Measurements from ENCODE around the gene LCK.
A peak's percentile ranks its signal among the peaks of the same experiment; 100 is the strongest.
"Not testable (repeated sequence)": the region's sequence is repeated elsewhere in the genome, so short reads cannot be mapped to it uniquely, and the experiment has no call there.

The LCK gene

DNA sequence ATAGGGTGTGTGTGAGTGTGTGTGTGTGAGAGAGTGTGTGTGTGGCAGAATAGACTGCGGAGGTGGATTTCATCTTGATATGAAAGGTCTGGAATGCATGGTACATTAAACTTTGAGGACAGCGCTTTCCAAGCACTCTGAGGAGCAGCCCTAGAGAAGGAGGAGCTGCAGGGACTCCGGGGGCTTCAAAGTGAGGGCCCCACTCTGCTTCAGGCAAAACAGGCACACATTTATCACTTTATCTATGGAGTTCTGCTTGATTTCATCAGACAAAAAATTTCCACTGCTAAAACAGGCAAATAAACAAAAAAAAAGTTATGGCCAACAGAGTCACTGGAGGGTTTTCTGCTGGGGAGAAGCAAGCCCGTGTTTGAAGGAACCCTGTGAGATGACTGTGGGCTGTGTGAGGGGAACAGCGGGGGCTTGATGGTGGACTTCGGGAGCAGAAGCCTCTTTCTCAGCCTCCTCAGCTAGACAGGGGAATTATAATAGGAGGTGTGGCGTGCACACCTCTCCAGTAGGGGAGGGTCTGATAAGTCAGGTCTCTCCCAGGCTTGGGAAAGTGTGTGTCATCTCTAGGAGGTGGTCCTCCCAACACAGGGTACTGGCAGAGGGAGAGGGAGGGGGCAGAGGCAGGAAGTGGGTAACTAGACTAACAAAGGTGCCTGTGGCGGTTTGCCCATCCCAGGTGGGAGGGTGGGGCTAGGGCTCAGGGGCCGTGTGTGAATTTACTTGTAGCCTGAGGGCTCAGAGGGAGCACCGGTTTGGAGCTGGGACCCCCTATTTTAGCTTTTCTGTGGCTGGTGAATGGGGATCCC lies 22.5 kb downstream of the LCK start:
- DNase-seq (ENCODE audit: low read depth in 2 of 2): peak; percentile 61 to 79

DNA sequence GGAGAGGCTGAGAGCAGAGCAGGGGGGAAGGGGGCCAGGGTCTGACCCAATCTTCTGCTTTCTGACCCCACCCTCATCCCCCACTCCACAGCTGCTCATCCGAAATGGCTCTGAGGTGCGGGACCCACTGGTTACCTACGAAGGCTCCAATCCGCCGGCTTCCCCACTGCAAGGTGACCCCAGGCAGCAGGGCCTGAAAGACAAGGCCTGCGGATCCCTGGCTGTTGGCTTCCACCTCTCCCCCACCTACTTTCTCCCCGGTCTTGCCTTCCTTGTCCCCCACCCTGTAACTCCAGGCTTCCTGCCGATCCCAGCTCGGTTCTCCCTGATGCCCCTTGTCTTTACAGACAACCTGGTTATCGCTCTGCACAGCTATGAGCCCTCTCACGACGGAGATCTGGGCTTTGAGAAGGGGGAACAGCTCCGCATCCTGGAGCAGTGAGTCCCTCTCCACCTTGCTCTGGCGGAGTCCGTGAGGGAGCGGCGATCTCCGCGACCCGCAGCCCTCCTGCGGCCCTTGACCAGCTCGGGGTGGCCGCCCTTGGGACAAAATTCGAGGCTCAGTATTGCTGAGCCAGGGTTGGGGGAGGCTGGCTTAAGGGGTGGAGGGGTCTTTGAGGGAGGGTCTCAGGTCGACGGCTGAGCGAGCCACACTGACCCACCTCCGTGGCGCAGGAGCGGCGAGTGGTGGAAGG lies 23.7 kb downstream of the LCK start:
- no peak for DNase-seq (ENCODE audit: low read depth in 2 of 2)

DNA sequence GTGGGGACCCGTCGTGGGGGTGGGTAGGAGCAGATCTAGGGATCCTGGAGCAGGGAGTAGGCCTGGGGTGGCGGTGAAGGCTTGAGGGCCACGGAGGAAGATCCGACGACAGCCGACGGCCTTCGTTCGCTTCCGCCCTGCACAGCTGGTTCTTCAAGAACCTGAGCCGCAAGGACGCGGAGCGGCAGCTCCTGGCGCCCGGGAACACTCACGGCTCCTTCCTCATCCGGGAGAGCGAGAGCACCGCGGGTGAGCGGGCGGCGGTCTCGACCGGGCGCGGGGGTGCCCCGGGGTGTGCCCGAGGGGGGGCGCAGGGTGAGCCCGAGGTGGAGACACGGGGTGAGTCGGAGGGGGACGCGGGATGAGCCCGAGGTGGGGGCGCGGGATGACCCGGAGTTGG lies 24.4 kb downstream of the LCK start:
- DNase-seq (ENCODE audit: low read depth in 2 of 2): no peak

DNA sequence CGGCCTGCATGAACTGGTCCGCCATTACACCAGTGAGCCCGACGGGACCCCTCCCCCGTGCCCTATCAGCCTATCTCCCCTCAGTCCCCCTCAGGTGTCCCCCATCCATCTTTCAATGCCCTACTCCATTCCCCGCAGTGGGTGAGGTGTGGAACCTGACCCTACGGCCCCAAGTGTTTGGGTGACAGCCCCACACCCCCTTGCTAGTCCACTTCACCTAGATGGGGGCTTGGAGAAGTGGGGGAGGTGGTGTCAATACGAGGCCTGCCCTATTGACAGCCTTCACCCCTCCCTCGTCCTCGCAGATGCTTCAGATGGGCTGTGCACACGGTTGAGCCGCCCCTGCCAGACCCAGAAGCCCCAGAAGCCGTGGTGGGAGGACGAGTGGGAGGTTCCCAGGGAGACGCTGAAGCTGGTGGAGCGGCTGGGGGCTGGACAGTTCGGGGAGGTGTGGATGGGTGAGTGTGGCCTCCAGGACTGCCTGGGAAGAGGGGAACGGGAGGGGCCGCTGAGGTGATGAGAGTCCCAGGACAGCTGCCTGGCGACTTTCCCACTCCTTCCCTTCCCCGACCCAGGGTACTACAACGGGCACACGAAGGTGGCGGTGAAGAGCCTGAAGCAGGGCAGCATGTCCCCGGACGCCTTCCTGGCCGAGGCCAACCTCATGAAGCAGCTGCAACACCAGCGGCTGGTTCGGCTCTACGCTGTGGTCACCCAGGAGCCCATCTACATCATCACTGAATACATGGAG lies 25.1 kb downstream of the LCK start:
- no peak for DNase-seq (ENCODE audit: low read depth in 2 of 2)

DNA sequence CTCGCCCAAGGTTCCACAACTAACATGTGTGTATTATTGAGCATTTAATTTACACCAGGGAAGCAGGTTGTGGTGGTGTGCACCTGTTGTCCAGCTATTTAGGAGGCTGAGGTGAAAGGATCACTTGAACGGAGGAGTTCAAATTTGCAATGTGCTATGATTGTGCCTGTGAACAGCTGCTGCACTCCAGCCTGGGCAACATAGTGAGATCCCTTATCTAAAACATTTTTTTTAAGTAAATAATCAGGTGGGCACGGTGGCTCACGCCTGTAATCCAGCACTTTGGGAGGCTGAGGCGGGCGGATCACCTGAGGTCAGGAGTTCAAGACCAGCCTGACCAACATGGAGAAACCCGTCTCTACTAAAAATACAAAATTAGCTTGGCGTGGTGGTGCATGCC lies 33.7 kb downstream of the LCK start:
- DNase-seq (ENCODE audit: low read depth in 2 of 2): not testable (repeated sequence)

DNA sequence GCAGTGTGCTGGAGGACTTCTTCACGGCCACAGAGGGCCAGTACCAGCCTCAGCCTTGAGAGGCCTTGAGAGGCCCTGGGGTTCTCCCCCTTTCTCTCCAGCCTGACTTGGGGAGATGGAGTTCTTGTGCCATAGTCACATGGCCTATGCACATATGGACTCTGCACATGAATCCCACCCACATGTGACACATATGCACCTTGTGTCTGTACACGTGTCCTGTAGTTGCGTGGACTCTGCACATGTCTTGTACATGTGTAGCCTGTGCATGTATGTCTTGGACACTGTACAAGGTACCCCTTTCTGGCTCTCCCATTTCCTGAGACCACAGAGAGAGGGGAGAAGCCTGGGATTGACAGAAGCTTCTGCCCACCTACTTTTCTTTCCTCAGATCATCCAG lies 34.6 kb downstream of the LCK start:
- no peak for DNase-seq (ENCODE audit: low read depth in 2 of 2)

DNA sequence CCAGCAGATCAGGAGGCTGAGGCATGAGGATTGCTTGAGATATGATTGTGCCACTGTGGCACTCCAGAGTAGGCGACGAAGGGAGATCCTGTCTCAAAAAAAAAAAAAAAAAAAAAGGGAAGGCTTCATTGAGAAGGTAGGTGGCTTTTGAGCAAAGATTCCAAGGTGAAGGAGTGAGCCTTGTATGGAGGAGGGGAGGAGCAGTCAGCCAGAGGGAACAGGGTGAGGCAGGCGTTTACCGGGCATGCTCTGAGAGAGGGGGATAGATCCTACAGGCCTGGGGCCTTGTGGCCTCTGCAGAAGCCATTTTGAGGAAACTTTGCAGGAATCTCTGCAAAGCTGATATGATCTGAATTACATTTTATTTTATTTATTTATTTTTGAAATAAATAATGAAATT lies 35.7 kb downstream of the LCK start:
- DNase-seq (ENCODE audit: low read depth in 2 of 2): no peak

DNA sequence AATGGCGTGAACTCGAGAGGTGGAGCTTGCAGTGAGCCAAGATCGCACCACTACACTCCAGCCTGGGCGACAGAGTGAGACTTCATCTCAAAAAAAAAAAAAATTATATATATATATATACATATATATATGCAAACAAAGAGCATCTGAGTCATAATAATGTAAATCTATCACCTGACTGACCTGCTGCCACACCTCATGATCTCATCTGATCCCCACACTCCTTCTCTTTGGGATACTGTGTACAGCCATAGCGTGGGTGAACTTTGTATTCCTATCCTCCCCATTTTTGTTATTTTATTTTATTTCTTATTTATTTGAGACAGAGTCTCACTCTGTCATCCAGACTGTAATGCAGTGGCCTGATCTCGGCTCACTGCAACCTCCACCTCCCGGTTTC lies 38.2 kb downstream of the LCK start:
- no peak for DNase-seq (ENCODE audit: low read depth in 2 of 2)

DNA sequence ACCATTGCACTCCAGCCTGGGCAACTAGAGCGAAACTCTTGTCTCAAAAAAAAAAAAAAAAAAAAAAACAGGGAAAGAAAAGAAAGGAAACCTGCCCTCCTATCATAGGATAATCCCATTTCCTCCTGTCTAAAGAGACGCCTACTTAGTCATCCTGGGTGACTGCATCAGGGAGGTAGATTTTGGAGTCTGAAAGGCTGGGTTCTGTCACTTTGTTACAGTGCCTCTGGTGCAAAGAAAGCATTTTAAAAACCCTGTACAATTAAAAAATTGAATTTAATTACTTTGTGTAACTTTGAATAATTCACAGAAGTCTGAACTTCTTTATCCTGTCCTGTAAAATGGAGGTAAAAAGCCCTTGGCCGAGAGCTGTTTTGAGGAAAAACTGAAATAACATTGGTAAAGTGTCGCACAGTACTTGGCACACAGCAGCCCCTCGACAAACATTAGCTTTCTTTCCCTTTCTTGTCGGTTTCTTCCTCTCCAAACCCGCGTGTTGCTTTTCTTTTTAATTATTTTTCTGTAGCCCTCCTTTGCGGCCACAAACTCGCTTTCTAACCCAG lies 40.2 kb downstream of the LCK start:
- no peak for DNase-seq (ENCODE audit: low read depth in 2 of 2)

DNA sequence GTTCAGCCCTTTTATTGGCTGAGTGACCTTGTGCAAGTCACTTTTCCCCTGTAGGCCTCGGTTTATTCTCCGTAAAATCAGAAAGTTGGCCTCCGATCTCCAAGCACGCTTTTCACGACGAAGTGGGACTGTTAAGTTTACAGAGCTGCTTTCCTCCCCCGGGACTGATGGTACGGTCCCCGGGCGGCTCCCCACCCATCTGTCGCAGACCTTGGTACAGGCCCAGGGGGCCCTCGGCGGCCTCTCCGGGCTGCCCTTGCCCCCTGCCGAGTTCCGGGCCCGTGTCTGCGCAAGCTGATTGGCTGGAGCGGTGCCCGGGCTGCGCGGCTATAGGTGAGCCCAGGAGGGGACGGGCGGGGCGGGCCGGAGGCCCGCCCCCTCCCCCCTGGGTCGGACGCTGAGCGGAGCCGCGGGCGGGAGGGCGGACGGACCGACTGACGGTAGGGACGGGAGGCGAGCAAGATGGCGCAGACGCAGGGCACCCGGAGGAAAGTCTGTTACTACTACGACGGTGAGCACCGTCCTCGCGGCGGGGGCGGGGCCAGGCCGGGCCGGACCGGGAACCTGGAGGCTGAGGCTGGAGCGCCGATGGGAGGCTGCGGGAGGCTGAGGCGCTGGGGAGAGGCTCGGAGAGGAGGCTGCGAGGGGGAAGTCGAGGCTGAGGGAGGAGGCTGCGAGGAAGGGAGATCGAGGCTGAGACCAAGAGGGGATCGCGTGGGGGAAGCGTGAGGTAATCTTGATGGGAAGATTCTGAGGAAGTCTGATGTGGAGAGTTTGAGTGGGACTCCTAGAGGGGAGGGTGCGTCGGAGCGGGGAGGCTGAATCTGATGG lies 40.9 kb downstream of the LCK start, which contains the start of gene HDAC1:
Gene HDAC1 (plus strand): TSS at position 376 of the 831 bp plus-strand sequence. CDS start 87 bp downstream, at position 463.
- peak; percentile 91 to 94 for DNase-seq (ENCODE audit: low read depth in 2 of 2)

DNA sequence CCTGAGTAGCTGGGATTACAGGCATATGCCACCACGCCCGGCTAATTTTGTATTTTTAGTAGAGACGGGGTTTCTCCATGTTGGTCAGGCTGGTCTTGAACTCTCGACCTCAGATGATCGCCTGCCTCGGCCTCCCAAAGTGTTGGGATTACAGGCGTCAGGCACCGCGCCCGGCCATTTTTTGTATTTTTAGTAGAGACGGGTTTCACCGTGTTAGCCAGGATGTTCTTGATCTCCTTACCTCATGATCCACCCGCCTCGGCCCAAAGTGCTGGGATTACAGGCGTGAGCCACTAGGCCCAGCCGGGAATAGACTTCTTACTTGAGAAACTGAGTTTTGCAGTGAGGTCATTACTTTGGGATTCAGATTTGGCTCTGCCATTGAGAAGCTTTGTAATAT lies 47.1 kb downstream of the LCK start:
- DNase-seq (ENCODE audit: low read depth in 2 of 2): not testable (repeated sequence)

DNA sequence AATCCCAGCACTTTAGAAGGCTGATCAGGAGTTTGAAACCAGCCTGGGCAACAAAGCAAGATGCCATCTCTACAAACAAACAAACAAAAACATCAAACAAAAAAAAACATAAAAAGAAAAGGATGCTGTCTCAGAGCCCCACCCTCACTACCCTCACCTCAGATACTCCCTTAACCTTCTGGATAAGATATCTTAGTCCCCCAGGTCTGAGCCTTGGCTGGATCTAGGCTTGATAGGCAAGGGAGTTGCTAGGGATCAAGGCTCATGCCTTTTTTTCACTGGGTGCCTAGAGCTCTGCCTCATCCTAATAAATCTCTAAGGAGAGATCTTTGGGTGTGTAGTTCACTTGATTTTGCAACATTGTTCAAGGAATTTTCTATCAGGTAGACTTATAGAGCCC lies 48.3 kb downstream of the LCK start:
- DNase-seq (ENCODE audit: low read depth in 2 of 2): no peak

DNA sequence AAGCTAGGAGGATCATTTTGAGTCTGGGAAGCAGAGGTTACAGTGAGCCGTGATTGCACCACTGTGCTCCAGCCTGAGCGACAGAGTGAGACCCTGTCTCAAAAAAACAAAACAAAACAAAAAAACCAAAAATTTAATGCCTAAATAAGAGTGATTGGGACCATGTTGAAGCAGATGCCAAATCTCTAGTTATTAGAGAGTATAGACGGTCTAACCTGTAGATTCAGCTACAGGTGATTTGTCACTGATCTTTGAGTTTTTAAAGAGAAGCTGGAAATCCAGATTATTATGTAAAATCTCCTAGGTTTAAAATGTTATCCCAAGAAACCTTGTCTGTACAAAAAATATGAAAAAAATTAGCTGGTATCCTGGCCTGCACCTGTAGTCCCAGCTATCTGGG lies 52.3 kb downstream of the LCK start:
- no peak for DNase-seq (ENCODE audit: low read depth in 2 of 2)

DNA sequence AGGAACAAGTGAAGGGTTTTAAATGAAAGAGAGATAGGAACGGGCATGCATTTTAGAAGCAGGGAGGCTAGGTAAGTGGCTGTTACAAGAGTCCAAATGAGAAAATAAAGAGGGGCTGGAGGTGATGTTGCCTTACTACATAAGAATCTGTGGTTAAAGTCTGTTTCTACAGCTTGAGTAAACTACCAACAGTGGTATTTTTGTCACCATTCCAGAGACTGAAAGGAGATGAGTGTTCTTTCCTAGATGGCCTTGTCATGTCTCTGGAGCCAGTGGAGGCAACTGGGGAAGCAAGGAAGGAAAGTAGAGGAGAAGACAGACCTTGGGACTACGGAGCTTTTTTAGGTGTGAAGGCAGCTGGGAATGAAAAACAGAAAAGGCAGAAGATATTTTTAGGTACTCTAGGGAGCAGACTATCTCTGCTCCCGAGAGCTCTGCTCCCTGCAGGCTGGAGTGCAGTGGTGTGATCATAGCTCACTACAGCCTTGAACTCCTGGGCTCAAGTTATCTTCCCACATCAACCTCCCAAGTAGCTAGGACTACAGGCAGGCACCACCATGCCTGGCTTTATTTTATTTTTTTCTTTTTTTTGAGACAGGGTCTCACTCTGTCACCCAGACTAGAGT lies 53.0 kb downstream of the LCK start:
- DNase-seq (ENCODE audit: low read depth in 2 of 2): no peak

DNA sequence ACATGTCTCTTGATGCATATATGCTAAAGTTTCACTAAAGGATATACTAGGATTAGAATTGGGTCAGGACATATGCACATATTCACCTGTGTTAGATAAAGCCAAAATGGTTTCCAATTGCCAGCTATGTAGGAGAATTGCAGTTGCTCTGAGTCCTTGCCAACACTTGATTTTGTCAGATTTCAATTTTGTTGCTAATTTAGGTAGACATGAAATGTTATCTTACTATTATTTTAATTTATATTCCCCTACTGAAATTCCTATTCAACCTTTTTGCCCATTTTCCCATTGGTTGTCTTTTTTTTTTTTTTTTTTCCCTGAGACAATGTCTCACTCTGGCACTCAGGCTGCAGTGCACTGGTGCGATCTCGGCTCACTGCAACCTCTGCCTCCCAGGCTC lies 54.2 kb downstream of the LCK start:
- no peak for DNase-seq (ENCODE audit: low read depth in 2 of 2)

DNA sequence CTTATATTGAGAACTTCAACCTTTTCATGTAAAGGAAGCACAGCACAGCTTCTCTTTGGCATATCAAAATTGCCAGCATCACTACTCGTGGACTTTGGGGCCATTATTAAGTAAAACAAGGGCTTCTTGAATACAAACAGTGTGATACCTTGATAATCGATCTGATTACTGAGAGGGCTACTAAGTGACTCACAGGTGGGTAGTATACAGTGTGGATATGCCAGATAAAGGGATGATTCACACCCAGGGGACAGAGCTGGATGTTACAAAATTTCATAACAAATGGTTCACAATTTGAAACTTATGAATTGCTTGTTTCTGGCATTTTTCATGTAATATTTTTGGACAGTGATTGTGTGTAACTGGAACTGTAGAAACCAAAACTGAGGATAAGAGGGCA lies 56.3 kb downstream of the LCK start:
- DNase-seq (ENCODE audit: low read depth in 2 of 2): no peak

DNA sequence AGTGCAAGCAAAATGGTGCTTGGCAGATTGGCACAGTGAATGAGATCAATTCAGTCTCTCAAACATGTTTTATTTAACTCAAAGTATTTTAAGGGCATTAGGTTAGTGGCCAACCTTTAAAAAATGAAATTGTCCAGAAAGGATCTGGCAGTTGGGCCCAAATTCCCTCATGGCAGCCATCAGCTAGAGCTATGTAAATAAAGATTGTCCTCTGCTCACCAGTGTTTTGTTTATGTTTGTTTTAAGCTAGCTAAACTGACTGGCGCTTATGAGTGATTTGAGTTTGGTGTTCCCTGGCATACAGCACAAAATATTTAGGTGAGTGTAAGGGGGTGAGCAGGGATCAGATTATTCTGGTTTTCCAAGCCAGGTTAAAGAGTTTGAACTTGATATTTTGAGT lies 58.9 kb downstream of the LCK start:
- no peak for DNase-seq (ENCODE audit: low read depth in 2 of 2)

DNA sequence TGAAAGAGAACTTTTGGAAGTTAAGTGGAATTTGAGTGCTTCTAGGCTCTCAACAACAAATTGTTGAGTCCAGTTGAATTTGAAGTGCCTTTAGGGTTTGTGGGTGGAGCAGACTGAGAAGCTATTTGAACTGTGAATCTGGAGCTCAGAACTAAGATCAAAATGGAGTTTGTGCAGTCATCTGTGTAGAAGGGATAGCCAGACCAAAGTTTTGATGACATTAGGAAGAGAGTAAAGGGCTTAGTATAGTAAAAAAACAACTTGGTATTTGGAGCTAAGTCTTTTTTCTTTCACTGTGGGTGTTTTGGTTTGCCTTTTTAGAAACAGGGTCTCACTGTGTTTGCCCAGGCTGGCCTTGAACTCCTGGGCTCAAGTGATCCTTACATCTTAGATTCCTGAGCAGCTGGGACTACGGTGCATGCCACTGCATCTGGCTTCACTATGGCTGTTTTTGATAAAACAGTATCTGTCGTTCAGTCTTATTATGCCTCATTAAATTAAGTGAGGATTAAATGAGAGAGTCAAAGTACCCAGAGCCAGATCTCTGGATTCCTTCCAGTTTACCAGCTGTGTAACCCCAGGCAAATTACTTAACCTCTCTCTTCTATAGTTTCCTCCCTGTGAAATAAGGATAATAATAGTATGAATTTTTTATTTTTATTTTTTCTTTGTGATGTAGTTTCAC lies 60.8 kb downstream of the LCK start:
- no peak for DNase-seq (ENCODE audit: low read depth in 2 of 2)

DNA sequence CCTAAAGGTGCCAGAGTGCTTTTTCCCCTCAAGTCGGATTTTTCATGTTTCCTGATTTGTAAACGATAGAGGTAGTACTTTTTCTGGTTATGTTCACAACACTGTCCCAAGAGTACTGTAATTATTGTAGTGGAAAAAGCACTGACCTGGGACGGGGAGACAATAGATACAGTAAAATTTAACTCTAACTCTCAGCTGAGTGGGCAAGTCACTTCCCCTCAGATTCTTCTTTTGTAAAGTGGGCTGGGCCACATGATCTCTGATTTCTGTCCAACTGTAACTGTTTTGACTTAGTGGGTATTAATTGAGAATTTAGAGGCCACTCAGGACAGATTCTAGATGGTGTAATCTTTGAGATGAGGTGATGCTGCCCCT lies 65.8 kb downstream of the LCK start:
- no peak for DNase-seq (ENCODE audit: low read depth in 2 of 2)

DNA sequence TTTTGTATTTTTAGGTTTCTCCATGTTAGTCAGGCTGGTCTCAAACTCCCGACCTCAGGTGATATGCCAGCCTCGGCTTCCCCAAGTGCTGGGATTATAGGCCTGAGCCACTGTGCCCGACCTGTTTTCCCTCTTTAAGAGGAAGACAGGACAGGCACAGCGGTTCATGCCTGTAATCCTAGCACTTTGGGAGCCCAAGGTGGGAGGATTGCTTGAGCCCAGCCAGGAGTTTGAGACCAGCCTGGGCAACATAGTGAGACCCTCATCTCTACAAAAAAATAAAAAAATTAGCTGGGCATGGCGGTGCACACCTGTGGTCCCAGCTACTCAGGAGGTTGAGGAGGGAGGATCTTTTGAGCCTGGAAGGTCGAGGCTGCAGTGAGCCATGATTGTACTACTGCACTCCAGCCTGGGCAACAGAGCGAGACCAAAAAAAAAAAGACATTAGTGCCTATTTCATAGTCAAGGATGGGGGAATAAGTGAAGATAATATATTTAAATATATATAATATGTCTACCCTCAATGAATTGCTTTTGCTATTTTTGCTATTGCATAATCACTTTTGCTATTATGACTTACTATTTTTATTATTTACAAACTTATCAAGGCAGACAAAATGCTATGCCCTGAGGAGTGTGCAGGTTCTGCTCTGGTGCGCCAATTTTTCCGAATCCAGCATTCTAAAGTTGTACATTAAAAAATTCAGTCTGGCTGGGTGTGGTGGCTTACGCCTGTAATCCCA lies 67.2 kb downstream of the LCK start:
- DNase-seq (ENCODE audit: low read depth in 2 of 2): no peak
